H9 (cell line): ENCODE measurements around the gene UBE4A. TPM values are rescaled to one million over a fixed set of nuclear protein-coding genes. Genes with fewer than 3 reads are reported as not detected.

Experiments used
- DNase-seq: peaks from one replicate; pipeline ENCODE4 v3.0.0-alpha.2; 2017
- H2AFZ ChIP-seq: one replicate; pipeline ENCODE4 v1.6.1; 2013; ENCODE audit warnings: mild to moderate bottlenecking, low read length, control low read depth, moderate library complexity
- H2AK5ac ChIP-seq: 2 replicates; pipeline ENCODE4 v1.6.1; 2013; ENCODE audit warnings: low read length, control low read depth, mixed read lengths; ENCODE audit not compliant: insufficient read length
- H2BK120ac ChIP-seq: one replicate; pipeline ENCODE4 v1.6.1; 2013; ENCODE audit warnings: low read depth, mild to moderate bottlenecking, low read length, control low read depth, inconsistent platforms; ENCODE audit not compliant: poor library complexity, severe bottlenecking
- H2BK12ac ChIP-seq: 2 replicates; pipeline ENCODE4 v1.6.1; 2013; ENCODE audit warnings: low read length, control low read depth, mixed read lengths, low read depth; ENCODE audit not compliant: insufficient read length
- H2BK15ac ChIP-seq: 2 replicates; pipeline ENCODE4 v1.6.1; 2013; ENCODE audit warnings: low read depth, low read length, control low read depth
- H2BK20ac ChIP-seq: one replicate; pipeline ENCODE4 v1.6.1; 2013; ENCODE audit warnings: low read depth, mild to moderate bottlenecking, low read length, control low read depth, inconsistent platforms; ENCODE audit not compliant: poor library complexity, severe bottlenecking
- H2BK5ac ChIP-seq: 2 replicates; pipeline ENCODE4 v1.6.1; 2013; ENCODE audit warnings: low read length, control low read depth, mixed read lengths; ENCODE audit not compliant: insufficient read length
- H3K14ac ChIP-seq: 2 replicates; pipeline ENCODE4 v1.6.1; 2013; ENCODE audit warnings: low read length, control low read depth; ENCODE audit not compliant: insufficient read depth
- H3K18ac ChIP-seq: 2 replicates; pipeline ENCODE4 v1.6.1; 2013; ENCODE audit warnings: low read depth, mild to moderate bottlenecking, mixed read lengths, low read length, control low read depth; ENCODE audit not compliant: insufficient read length
- H3K23ac ChIP-seq: 2 replicates; pipeline ENCODE4 v1.6.1; 2013; ENCODE audit warnings: low read length, control low read depth, mixed read lengths, low read depth; ENCODE audit not compliant: insufficient read length
- H3K23me2 ChIP-seq: 2 replicates; pipeline ENCODE4 v1.6.1; 2013; ENCODE audit warnings: low read depth, mild to moderate bottlenecking, mixed read lengths, low read length, control low read depth; ENCODE audit not compliant: insufficient read length, poor library complexity, severe bottlenecking
- H3K27ac ChIP-seq: 2 replicates; pipeline ENCODE4 v1.5.1; 2013; ENCODE audit warnings: low read length, control low read depth, mixed read lengths, low read depth; ENCODE audit not compliant: insufficient read length
- H3K27me3 ChIP-seq: 2 replicates; pipeline ENCODE4 v1.6.1; 2013; ENCODE audit warnings: low read length, control low read depth, inconsistent platforms; ENCODE audit not compliant: insufficient read depth
- H3K4ac ChIP-seq: 2 replicates; pipeline ENCODE4 v1.6.1; 2013; ENCODE audit warnings: low read depth, mild to moderate bottlenecking, control low read depth, inconsistent platforms, low read length, moderate library complexity
- H3K4me1 ChIP-seq: 2 replicates; pipeline ENCODE4 v1.6.1; 2013; ENCODE audit warnings: low read length, control low read depth, inconsistent platforms; ENCODE audit not compliant: insufficient read depth
- H3K4me2 ChIP-seq: 2 replicates; pipeline ENCODE4 v1.6.1; 2013; ENCODE audit warnings: low read length, control low read depth, mixed read lengths; ENCODE audit not compliant: insufficient read length, insufficient read depth
- H3K56ac ChIP-seq: 2 replicates; pipeline ENCODE4 v1.6.1; 2013; ENCODE audit warnings: low read depth, mild to moderate bottlenecking, mixed read lengths, low read length, control low read depth; ENCODE audit not compliant: insufficient read length
- H3K79me1 ChIP-seq: 2 replicates; pipeline ENCODE4 v1.6.1; 2013; ENCODE audit warnings: low read depth, mild to moderate bottlenecking, moderate library complexity, low read length, control low read depth, inconsistent platforms; ENCODE audit not compliant: insufficient read depth, poor library complexity, severe bottlenecking
- H3K79me2 ChIP-seq: 2 replicates; pipeline ENCODE4 v1.6.1; 2013; ENCODE audit warnings: low read length, control low read depth, inconsistent platforms; ENCODE audit not compliant: insufficient read depth
- H3K9ac ChIP-seq: 2 replicates; pipeline ENCODE4 v1.6.1; 2013; ENCODE audit warnings: low read length, control low read depth, mixed read lengths; ENCODE audit not compliant: insufficient read length; ENCODE audit errors: extremely low read depth
- H3K9me3 ChIP-seq: one replicate; pipeline ENCODE4 v1.6.1; 2013; ENCODE audit warnings: low read depth, low read length, inconsistent platforms; ENCODE audit not compliant: control insufficient read depth
- H3T11ph ChIP-seq: one replicate; pipeline ENCODE4 v1.6.1; 2013; ENCODE audit warnings: mild to moderate bottlenecking, low read length, control low read depth, inconsistent platforms
- H4K20me1 ChIP-seq: one replicate; pipeline ENCODE4 v1.6.1; 2013; ENCODE audit not compliant: control insufficient read depth, insufficient read length, insufficient read depth
- H4K5ac ChIP-seq: 2 replicates; pipeline ENCODE4 v1.6.1; 2013; ENCODE audit warnings: low read depth, mild to moderate bottlenecking, mixed read lengths, low read length, control low read depth; ENCODE audit not compliant: insufficient read length
- H4K8ac ChIP-seq: replicated peaks from 2 replicates; pipeline ENCODE4 v1.6.1; 2013; ENCODE audit warnings: low read length, control low read depth, mixed read lengths, low read depth; ENCODE audit not compliant: insufficient read length
- H4K91ac ChIP-seq: 2 replicates; pipeline ENCODE4 v1.6.1; 2013; ENCODE audit warnings: low read depth, mild to moderate bottlenecking, moderate library complexity, mixed read lengths, low read length, control low read depth; ENCODE audit not compliant: insufficient read length
- H3K27ac Mint-ChIP-seq, 3 experiments: 2 replicates in 2 of 3; 3 replicates in 1 of 3; pipeline ENCODE4 v1.8.0; 2020 to 2021; ENCODE audit warnings: mixed read lengths in 3 of 3, mild to moderate bottlenecking in 1 of 3, moderate library complexity in 1 of 3
- H3K27me3 Mint-ChIP-seq: 2 replicates; pipeline ENCODE4 v1.8.0; 2021; ENCODE audit warnings: low read depth, mild to moderate bottlenecking, moderate library complexity, mixed read lengths
- H3K36me3 Mint-ChIP-seq, 3 experiments: 2 replicates in 2 of 3; 3 replicates in 1 of 3; pipeline ENCODE4 v1.8.0; 2020 to 2021; ENCODE audit warnings: low read depth in 3 of 3, mixed read lengths in 3 of 3; ENCODE audit not compliant: insufficient read depth in 1 of 3
- H3K4me1 Mint-ChIP-seq, 2 experiments: 2 replicates each; pipeline ENCODE4 v1.8.0; 2020; ENCODE audit warnings: mixed read lengths in 2 of 2
- H3K4me3 Mint-ChIP-seq, 2 experiments: 2 replicates in 1 of 2; 3 replicates in 1 of 2; pipeline ENCODE4 v1.8.0; 2020 to 2021; ENCODE audit warnings: mild to moderate bottlenecking in 2 of 2, mixed read lengths in 2 of 2, moderate library complexity in 1 of 2
- H3K9me3 Mint-ChIP-seq, 2 experiments: 2 replicates in 1 of 2; 3 replicates in 1 of 2; pipeline ENCODE4 v1.8.0; 2020; ENCODE audit warnings: mild to moderate bottlenecking in 2 of 2, mixed read lengths in 2 of 2, moderate library complexity in 1 of 2
- WGBS: extraction: QIAGEN DNeasy Blood & Tissue Kit; methylation state at CpG from one replicate; pipeline ENCODE4 v1.1.7; 2013; ENCODE audit warnings: missing lambda C conversion rate, low lambda C conversion rate, mixed read lengths; ENCODE audit not compliant: insufficient read length; ENCODE audit errors: extremely low coverage; 5-methylcytosine and 5-hydroxymethylcytosine counted together
- total RNA-seq: library from RNA; stranded (reverse); gene quantifications from 2 replicates; pipeline ENCODE4 v1.2.1, GENCODE V29; 2021
- TF ChIP-seq, protein P1 (sequence below): fragments of 200-600 bp; sonication (generic); conservative IDR thresholded peaks from 3 replicates; pipeline ENCODE4 v1.8.0; 2021; ENCODE audit warnings: antibody characterized with exemption, mild to moderate bottlenecking

UBE4A gene
- total RNA-seq, 1 experiment from 2014 or later = 33.7 TPM

- H3K36me3 Mint-ChIP-seq = peaks cover 0 to 3% (median 2%) of the 10 kb centered on the region in 3 experiments; a peak in 2 of 7 replicates
- Histone ChIP-seq H4K5ac (no peak overlapping the region), H2BK12ac (no peak overlapping the region), H4K8ac (no peak overlapping the region), H3K18ac (no peak overlapping the region), H3K4me1 (peaks cover 7% of the 10 kb centered on the region; the same call in 1 of the 2 replicates), H3K56ac (no peak overlapping the region), H3K79me1 (no peaks in the 10 kb centered on the region), H3K9ac (no peak overlapping the region), H4K20me1 (no peaks in the 10 kb centered on the region), H3K27ac (no peak overlapping the region), H3K14ac (no peak overlapping the region), H2BK5ac (no peak overlapping the region), H2AFZ (no peak overlapping the region), H3K4ac (no peak overlapping the region), H2BK20ac (no peak overlapping the region), H3K23me2 (peaks cover 9% of the 10 kb centered on the region), H3K23ac (no peak overlapping the region), H3K79me2 (no peaks in the 10 kb centered on the region), H2BK120ac (no peak overlapping the region), H2AK5ac (no peak overlapping the region), H2BK15ac (no peak overlapping the region), H3K4me2 (no peak overlapping the region), H3K27me3 (no peaks in the 10 kb centered on the region), H3K9me3 (no peaks in the 10 kb centered on the region), H3T11ph (no peak overlapping the region), H4K91ac (no peak overlapping the region)
- H3K9me3 Mint-ChIP-seq = peaks cover 0 to 3% of the 10 kb centered on the region in 2 experiments; a peak in 2 of 5 replicates
- no peak for DNase-seq
- WGBS = no CpG with 5 or more reads among the region's 4 CpGs
- no peak overlapping the region for H3K4me3 Mint-ChIP-seq
- no peak overlapping the region for H3K27ac Mint-ChIP-seq
- H3K27me3 Mint-ChIP-seq = peaks cover 22% of the 10 kb centered on the region
- TF ChIP-seq, protein P1, sequence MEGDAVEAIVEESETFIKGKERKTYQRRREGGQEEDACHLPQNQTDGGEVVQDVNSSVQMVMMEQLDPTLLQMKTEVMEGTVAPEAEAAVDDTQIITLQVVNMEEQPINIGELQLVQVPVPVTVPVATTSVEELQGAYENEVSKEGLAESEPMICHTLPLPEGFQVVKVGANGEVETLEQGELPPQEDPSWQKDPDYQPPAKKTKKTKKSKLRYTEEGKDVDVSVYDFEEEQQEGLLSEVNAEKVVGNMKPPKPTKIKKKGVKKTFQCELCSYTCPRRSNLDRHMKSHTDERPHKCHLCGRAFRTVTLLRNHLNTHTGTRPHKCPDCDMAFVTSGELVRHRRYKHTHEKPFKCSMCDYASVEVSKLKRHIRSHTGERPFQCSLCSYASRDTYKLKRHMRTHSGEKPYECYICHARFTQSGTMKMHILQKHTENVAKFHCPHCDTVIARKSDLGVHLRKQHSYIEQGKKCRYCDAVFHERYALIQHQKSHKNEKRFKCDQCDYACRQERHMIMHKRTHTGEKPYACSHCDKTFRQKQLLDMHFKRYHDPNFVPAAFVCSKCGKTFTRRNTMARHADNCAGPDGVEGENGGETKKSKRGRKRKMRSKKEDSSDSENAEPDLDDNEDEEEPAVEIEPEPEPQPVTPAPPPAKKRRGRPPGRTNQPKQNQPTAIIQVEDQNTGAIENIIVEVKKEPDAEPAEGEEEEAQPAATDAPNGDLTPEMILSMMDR = no peak
- H3K4me1 Mint-ChIP-seq = peaks cover 35 to 44% of the 10 kb centered on the region in 2 experiments
These were observed 41.3 kb upstream of the UBE4A start for GRCh38 chr11:118318124-118318523.
